HCT116 (cell line): ENCODE measurements around the gene FNDC3B. TPM values are rescaled to one million over a fixed set of nuclear protein-coding genes. Genes with fewer than 3 reads are reported as not detected.

ENCODE experiments used
- ATAC-seq: fragments of 200-7000 bp; cut with Tn5 transposase; 2 replicates; pipeline ENCODE4 v1.9.1; 2020; ENCODE audit warnings: mild to moderate bottlenecking, moderate library complexity
- BruUV-seq: library from RNA; stranded (reverse); fragments of 400-500 nt; replicated peaks from 2 replicates; lab custom pipeline; 2021; lab: Mats Ljungman, UMichigan
- CTCF ChIA-PET: fragments of 300-600 bp; sonication (Branson Sonifier 250); formaldehyde crosslinking; loops from one replicate; lab custom pipeline; 2021; ENCODE audit warnings: antibody characterized with exemption; lab: Charles Lee
- POLR2A ChIA-PET: fragments of 300-600, 350-600 bp; sonication (Branson Sonifier 250); formaldehyde crosslinking; loops from one replicate; lab custom pipeline; 2021; ENCODE audit warnings: antibody characterized with exemption; lab: Charles Lee
- RAD21 ChIA-PET, 2 experiments: fragments of 300-600 bp; sonication (Branson Sonifier 250); formaldehyde crosslinking; loops; one replicate each; lab custom pipeline; 2023; ENCODE audit warnings: low total read pairs in 2 of 2; ENCODE audit not compliant: uncharacterized antibody in 2 of 2, unreplicated experiment in 2 of 2, low non-redundant PET in 1 of 2; lab: Charles Lee
- DNase-seq: peaks from one replicate; pipeline ENCODE4 v3.0.0-alpha.2; 2010; ENCODE audit warnings: low read depth, low spot score
- H2AFZ ChIP-seq: fragments of 200-600 bp; shearing (Covaris generic), sonication (generic); 2 replicates; pipeline ENCODE4 v1.6.1; 2017; ENCODE audit warnings: low read depth, mixed run types, mixed read lengths, antibody characterized with exemption, low read length; ENCODE audit not compliant: poor library complexity, severe bottlenecking
- H3K27ac ChIP-seq: 2 replicates; pipeline ENCODE4 v1.5.1; 2012; ENCODE audit warnings: low read depth, low read length
- H3K27me3 ChIP-seq: fragments of 200-600 bp; sonication (generic); 2 replicates; pipeline ENCODE4 v1.6.1; 2016; ENCODE audit warnings: mixed run types, low read length, mixed read lengths; ENCODE audit not compliant: insufficient read depth
- H3K36me3 ChIP-seq, 2 experiments: fragments of 200-500 bp in 1 of 2; fragments of 200-600 bp in 1 of 2; sonication (Bioruptor generic) in 1 of 2; sonication (generic) in 1 of 2; 2 replicates each; pipeline versions ENCODE4 v1.5.1 to v1.6.1; 2014 to 2016; ENCODE audit warnings: low read length in 2 of 2, inconsistent platforms in 1 of 2, mixed read lengths in 1 of 2, mixed run types in 1 of 2; ENCODE audit not compliant: insufficient read depth in 2 of 2, control insufficient read depth in 1 of 2
- H3K4me1 ChIP-seq, 2 experiments: fragments of 200-600 bp in 1 of 2; sonication (generic) in 1 of 2; 2 replicates each; pipeline versions ENCODE4 v1.5.1 to v1.6.1; 2012 to 2017; ENCODE audit warnings: low read length in 2 of 2, inconsistent platforms in 1 of 2, mild to moderate bottlenecking in 1 of 2, mixed read lengths in 1 of 2, mixed run types in 1 of 2, moderate library complexity in 1 of 2; ENCODE audit not compliant: insufficient read depth in 2 of 2, control insufficient read depth in 1 of 2
- H3K4me2 ChIP-seq: fragments of 200-600 bp; sonication (generic); 2 replicates; pipeline ENCODE4 v1.6.1; 2017; ENCODE audit warnings: mixed run types, low read length, mixed read lengths
- H3K4me3 ChIP-seq, 2 experiments: fragments of 200-600 bp in 1 of 2; sonication (generic) in 1 of 2; replicated peaks in 1 of 2; 2 replicates each; pipeline ENCODE4 v1.5.1; 2011 to 2016; ENCODE audit warnings: low read length in 2 of 2, control low read depth in 1 of 2, low read depth in 1 of 2, mild to moderate bottlenecking in 1 of 2, mixed read lengths in 1 of 2, mixed run types in 1 of 2
- H3K79me2 ChIP-seq: fragments of 200-600 bp; sonication (generic); 2 replicates; pipeline ENCODE4 v1.6.1; 2017; ENCODE audit warnings: mild to moderate bottlenecking, mixed run types, low read length, moderate library complexity, mixed read lengths; ENCODE audit not compliant: insufficient read depth
- H3K9ac ChIP-seq: fragments of 200-600 bp; sonication (generic); 2 replicates; pipeline ENCODE4 v1.6.1; 2016; ENCODE audit warnings: low read length, mixed read lengths
- H3K9me2 ChIP-seq: fragments of 200-600 bp; sonication (generic), shearing (Covaris generic); 2 replicates; pipeline ENCODE4 v1.6.1; 2017; ENCODE audit warnings: mixed run types, mild to moderate bottlenecking, moderate library complexity; ENCODE audit not compliant: insufficient read depth
- H3K9me3 ChIP-seq, 2 experiments: fragments of 200-500 bp in 1 of 2; fragments of 200-600 bp in 1 of 2; sonication (Bioruptor generic) in 1 of 2; sonication (generic) in 1 of 2; 2 replicates each; pipeline ENCODE4 v1.6.1; 2014 to 2017; ENCODE audit warnings: low read length in 2 of 2, mixed read lengths in 2 of 2, inconsistent platforms in 1 of 2, low read depth in 1 of 2, mild to moderate bottlenecking in 1 of 2, mixed run types in 1 of 2, moderate library complexity in 1 of 2; ENCODE audit not compliant: control insufficient read depth in 1 of 2, insufficient read depth in 1 of 2
- H4K20me1 ChIP-seq: fragments of 200-600 bp; sonication (generic), shearing (Covaris generic); 2 replicates; pipeline ENCODE4 v1.6.1; 2017; ENCODE audit warnings: mixed run types, mild to moderate bottlenecking, moderate library complexity; ENCODE audit not compliant: insufficient read depth
- CEBPB ChIP-seq: IDR thresholded peaks from 2 replicates; pipeline ENCODE4 v1.6.1; 2012; ENCODE audit warnings: low read depth
- EGR1 ChIP-seq: IDR thresholded peaks from 2 replicates; pipeline ENCODE4 v1.6.1; 2012; ENCODE audit warnings: low read depth
- ELF1 ChIP-seq: IDR thresholded peaks from 2 replicates; pipeline ENCODE4 v1.6.1; 2012; ENCODE audit warnings: low read depth, borderline replicate concordance
- EZH2 ChIP-seq: fragments of 200-600 bp; sonication (generic); IDR thresholded peaks from 2 replicates; pipeline ENCODE4 v1.6.1; 2017; ENCODE audit warnings: antibody characterized with exemption, mixed run types
- EZH2phosphoT487 ChIP-seq: fragments of 200-600 bp; IDR thresholded peaks from 2 replicates; pipeline ENCODE4 v1.6.1; 2018; ENCODE audit warnings: antibody characterized with exemption, borderline replicate concordance
- JUND ChIP-seq: IDR thresholded peaks from 2 replicates; pipeline ENCODE4 v1.6.1; 2012
- POLR2A ChIP-seq: IDR thresholded peaks from 2 replicates; pipeline ENCODE4 v1.7.0; 2011; ENCODE audit warnings: borderline replicate concordance; ENCODE audit not compliant: insufficient read depth, insufficient read length; ENCODE audit errors: extremely low read depth
- POLR2AphosphoS5 ChIP-seq: IDR thresholded peaks from 2 replicates; pipeline ENCODE4 v1.6.1; 2011; ENCODE audit warnings: mild to moderate bottlenecking, low read depth, low read length, moderate library complexity
- RAD21 ChIP-seq: IDR thresholded peaks from 2 replicates; pipeline ENCODE4 v1.6.1; 2012; ENCODE audit warnings: low read depth, mild to moderate bottlenecking
- SIN3A ChIP-seq: IDR thresholded peaks from 2 replicates; pipeline ENCODE4 v1.6.1; 2012; ENCODE audit warnings: low read depth
- SP1 ChIP-seq: IDR thresholded peaks from 2 replicates; pipeline ENCODE4 v1.6.1; 2012; ENCODE audit warnings: low read depth
- SRF ChIP-seq: IDR thresholded peaks from 2 replicates; pipeline ENCODE4 v1.6.1; 2012; ENCODE audit warnings: low read depth
- TCF7L2 ChIP-seq: IDR thresholded peaks from 2 replicates; pipeline ENCODE4 v1.7.0; 2011; ENCODE audit warnings: borderline replicate concordance, inconsistent platforms; ENCODE audit not compliant: insufficient read depth, insufficient read length; ENCODE audit errors: extremely low read depth
- ZFX ChIP-seq: fragments of 450-650 bp; IDR thresholded peaks from 2 replicates; pipeline ENCODE4 v1.6.1; 2017
- ZNF274 ChIP-seq: fragments of 200-500 bp; sonication (Bioruptor generic); IDR thresholded peaks from 2 replicates; pipeline ENCODE4 v1.6.1; 2014; ENCODE audit warnings: mild to moderate bottlenecking, low read depth, low read length, inconsistent platforms
- intact Hi-C: fragments of 100-400 bp; cut with micrococcal nuclease; formaldehyde crosslinking; loops from 2 replicates; pipeline ENCODE4 v1.10.0; 2022
- total RNA-seq: library from RNA; stranded (reverse); gene quantifications from one replicate; pipeline ENCODE4 v1.2.1, GENCODE V29; 2021; ENCODE audit not compliant: unreplicated experiment
- TF ChIP-seq, protein P1 (sequence below): IDR thresholded peaks from 2 replicates; pipeline ENCODE4 v1.6.1; 2012
- TF ChIP-seq, protein P2 (sequence below): IDR thresholded peaks from 2 replicates; pipeline ENCODE4 v1.6.1; 2012; ENCODE audit warnings: low read depth
- TF ChIP-seq, protein P3 (sequence below): IDR thresholded peaks from 2 replicates; pipeline ENCODE4 v1.6.1; 2011; ENCODE audit warnings: mild to moderate bottlenecking, low read length, moderate library complexity; ENCODE audit not compliant: insufficient replicate concordance; ENCODE audit errors: extremely low read depth
- TF ChIP-seq, protein P4 (sequence below), 3 experiments: fragments of 200-600 bp in 1 of 3; sonication (generic) in 1 of 3; IDR thresholded peaks in 2 of 3; conservative IDR thresholded peaks in 1 of 3; 2 replicates each; pipeline ENCODE4 v1.5.1; 2012 to 2017; ENCODE audit warnings: low read depth in 2 of 3, low read length in 2 of 3, antibody characterized with exemption in 1 of 3, borderline replicate concordance in 1 of 3, control low read depth in 1 of 3, mild to moderate bottlenecking in 1 of 3, mixed read lengths in 1 of 3, mixed run types in 1 of 3, moderate library complexity in 1 of 3; ENCODE audit not compliant: insufficient read depth in 1 of 3

FNDC3B gene
- total RNA-seq, 1 experiment from 2014 or later = 45.7 TPM

DNA sequence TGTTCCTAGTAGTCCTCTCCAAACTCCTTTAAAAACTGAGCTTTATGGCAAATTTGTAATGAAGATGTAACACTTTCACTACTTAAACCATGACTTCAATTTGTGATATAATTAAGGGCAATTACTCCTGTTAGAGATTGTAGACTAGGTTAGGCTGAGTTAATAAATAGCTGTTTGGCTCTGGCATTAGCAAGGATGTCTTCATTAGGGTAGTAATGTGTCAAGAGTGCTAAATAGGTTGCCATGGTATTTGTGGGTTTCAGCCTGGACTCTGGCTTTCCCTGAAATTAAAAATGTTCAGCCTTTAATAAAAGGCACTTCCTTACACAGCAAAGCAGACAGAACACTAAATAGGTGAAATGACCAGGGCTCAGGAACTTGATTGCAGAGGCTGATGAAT, 337.0 kb downstream of the FNDC3B start:
- H3K27me3 ChIP-seq = no peaks in the 10 kb centered on the region
- intact Hi-C loops = no loop called here
- H3K4me2 ChIP-seq = no peak overlapping the region
- H3K9me3 ChIP-seq = no peaks in the 10 kb centered on the region
- H3K9ac ChIP-seq = no peak overlapping the region
- no TSS peak for BruUV-seq
- ChIA-PET CTCF (no interaction called here), POLR2A (no interaction called here), RAD21 (no interaction called here)
- ATAC-seq (no peak), DNase-seq (no peak)
- H3K4me3 ChIP-seq = no peak overlapping the region
- TF ChIP-seq, protein P1, sequence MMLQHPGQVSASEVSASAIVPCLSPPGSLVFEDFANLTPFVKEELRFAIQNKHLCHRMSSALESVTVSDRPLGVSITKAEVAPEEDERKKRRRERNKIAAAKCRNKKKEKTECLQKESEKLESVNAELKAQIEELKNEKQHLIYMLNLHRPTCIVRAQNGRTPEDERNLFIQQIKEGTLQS = no peak
- TF ChIP-seq, protein P2, sequence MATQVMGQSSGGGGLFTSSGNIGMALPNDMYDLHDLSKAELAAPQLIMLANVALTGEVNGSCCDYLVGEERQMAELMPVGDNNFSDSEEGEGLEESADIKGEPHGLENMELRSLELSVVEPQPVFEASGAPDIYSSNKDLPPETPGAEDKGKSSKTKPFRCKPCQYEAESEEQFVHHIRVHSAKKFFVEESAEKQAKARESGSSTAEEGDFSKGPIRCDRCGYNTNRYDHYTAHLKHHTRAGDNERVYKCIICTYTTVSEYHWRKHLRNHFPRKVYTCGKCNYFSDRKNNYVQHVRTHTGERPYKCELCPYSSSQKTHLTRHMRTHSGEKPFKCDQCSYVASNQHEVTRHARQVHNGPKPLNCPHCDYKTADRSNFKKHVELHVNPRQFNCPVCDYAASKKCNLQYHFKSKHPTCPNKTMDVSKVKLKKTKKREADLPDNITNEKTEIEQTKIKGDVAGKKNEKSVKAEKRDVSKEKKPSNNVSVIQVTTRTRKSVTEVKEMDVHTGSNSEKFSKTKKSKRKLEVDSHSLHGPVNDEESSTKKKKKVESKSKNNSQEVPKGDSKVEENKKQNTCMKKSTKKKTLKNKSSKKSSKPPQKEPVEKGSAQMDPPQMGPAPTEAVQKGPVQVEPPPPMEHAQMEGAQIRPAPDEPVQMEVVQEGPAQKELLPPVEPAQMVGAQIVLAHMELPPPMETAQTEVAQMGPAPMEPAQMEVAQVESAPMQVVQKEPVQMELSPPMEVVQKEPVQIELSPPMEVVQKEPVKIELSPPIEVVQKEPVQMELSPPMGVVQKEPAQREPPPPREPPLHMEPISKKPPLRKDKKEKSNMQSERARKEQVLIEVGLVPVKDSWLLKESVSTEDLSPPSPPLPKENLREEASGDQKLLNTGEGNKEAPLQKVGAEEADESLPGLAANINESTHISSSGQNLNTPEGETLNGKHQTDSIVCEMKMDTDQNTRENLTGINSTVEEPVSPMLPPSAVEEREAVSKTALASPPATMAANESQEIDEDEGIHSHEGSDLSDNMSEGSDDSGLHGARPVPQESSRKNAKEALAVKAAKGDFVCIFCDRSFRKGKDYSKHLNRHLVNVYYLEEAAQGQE = no peak
- TF ChIP-seq SP1 (no peak), EZH2 (no peak), JUND (no peak), CEBPB (no peak), ZNF274 (no peak), EZH2phosphoT487 (no peak), POLR2AphosphoS5 (no peak), EGR1 (no peak), SIN3A (no peak), TCF7L2 (no peak), POLR2A (no peak), ELF1 (no peak), ZFX (no peak), SRF (no peak), RAD21 (no peak)
- TF ChIP-seq, protein P3, sequence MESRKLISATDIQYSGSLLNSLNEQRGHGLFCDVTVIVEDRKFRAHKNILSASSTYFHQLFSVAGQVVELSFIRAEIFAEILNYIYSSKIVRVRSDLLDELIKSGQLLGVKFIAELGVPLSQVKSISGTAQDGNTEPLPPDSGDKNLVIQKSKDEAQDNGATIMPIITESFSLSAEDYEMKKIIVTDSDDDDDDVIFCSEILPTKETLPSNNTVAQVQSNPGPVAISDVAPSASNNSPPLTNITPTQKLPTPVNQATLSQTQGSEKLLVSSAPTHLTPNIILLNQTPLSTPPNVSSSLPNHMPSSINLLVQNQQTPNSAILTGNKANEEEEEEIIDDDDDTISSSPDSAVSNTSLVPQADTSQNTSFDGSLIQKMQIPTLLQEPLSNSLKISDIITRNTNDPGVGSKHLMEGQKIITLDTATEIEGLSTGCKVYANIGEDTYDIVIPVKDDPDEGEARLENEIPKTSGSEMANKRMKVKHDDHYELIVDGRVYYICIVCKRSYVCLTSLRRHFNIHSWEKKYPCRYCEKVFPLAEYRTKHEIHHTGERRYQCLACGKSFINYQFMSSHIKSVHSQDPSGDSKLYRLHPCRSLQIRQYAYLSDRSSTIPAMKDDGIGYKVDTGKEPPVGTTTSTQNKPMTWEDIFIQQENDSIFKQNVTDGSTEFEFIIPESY = no peak
- TF ChIP-seq, protein P4, sequence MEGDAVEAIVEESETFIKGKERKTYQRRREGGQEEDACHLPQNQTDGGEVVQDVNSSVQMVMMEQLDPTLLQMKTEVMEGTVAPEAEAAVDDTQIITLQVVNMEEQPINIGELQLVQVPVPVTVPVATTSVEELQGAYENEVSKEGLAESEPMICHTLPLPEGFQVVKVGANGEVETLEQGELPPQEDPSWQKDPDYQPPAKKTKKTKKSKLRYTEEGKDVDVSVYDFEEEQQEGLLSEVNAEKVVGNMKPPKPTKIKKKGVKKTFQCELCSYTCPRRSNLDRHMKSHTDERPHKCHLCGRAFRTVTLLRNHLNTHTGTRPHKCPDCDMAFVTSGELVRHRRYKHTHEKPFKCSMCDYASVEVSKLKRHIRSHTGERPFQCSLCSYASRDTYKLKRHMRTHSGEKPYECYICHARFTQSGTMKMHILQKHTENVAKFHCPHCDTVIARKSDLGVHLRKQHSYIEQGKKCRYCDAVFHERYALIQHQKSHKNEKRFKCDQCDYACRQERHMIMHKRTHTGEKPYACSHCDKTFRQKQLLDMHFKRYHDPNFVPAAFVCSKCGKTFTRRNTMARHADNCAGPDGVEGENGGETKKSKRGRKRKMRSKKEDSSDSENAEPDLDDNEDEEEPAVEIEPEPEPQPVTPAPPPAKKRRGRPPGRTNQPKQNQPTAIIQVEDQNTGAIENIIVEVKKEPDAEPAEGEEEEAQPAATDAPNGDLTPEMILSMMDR (IDR thresholded peaks at IDR 0.05 in 2 of 3, conservative IDR thresholded peaks at IDR 0.05 in 1 of 3; ENCODE audit: borderline replicate concordance in 1 of 3, insufficient read depth in 1 of 3, low read depth in 2 of 3, low read length in 2 of 3) = no peak
- no peaks in the 10 kb centered on the region for H3K79me2 ChIP-seq
- H3K4me1 ChIP-seq = no peaks in the 10 kb centered on the region
- H3K27ac ChIP-seq = no peak overlapping the region
- no peaks in the 10 kb centered on the region for H3K9me2 ChIP-seq
- peaks cover 3 to 14% of the 10 kb centered on the region in 2 experiments; a peak in 1 of 4 replicates for H3K36me3 ChIP-seq
- H2AFZ ChIP-seq = no peak overlapping the region
- no peaks in the 10 kb centered on the region for H4K20me1 ChIP-seq
